Tibial nerve (tissue), 3 donors: ENCODE measurements around the gene BFSP1.

ENCODE experiments used
- CTCF ChIP-seq, 5 experiments: fragments of 200-600 bp in 3 of 5; fragments of 450-650 bp in 2 of 5; sonication (generic) in 3 of 5; IDR thresholded peaks; one replicate each; pipeline ENCODE4 v1.5.1; 2016 to 2019; ENCODE audit warnings: antibody characterized with exemption in 5 of 5, mild to moderate bottlenecking in 3 of 5, moderate library complexity in 2 of 5
- POLR2A ChIP-seq, 2 donors: fragments of 450-650 bp; IDR thresholded peaks; one replicate each; pipeline ENCODE4 v1.6.1; 2017; ENCODE audit warnings: antibody characterized with exemption in 2 of 2, mild to moderate bottlenecking in 2 of 2, moderate library complexity in 2 of 2

- TF ChIP-seq CTCF (IDR thresholded peaks at IDR 0.05) (no peak), POLR2A (IDR thresholded peaks at IDR 0.05) (no peak)
Measured at GRCh38 chr20:17565169-17565845, 34.1 kb upstream of the BFSP1 start.
